GM21367 (cell line): ENCODE measurements around the gene BCAR3.

Source experiments
- ATAC-seq: cut with Tn5 transposase; IDR thresholded peaks from one replicate; pipeline ENCODE4 v1.9.1; 2021; ENCODE audit not compliant: unreplicated experiment

The BCAR3 gene

GRCh38 chr1:93578911-93579825 is 102.5 kb downstream of the BCAR3 start:
- ATAC-seq: no peak

- ATAC-seq: no peak
Observed at GRCh38 chr1:93578433-93578830, 103.2 kb downstream of the BCAR3 start.

GRCh38 chr1:93577536-93578432 is 103.9 kb downstream of the BCAR3 start:
- no peak for ATAC-seq

GRCh38 chr1:93576746-93577145 is 104.9 kb downstream of the BCAR3 start:
- ATAC-seq: no peak

- no peak for ATAC-seq
Observed at GRCh38 chr1:93576346-93576745, 105.3 kb downstream of the BCAR3 start.

- no peak for ATAC-seq
Observed at GRCh38 chr1:93575621-93576284, 105.9 kb downstream of the BCAR3 start.

- ATAC-seq: no peak
Observed at GRCh38 chr1:93574991-93575390, 106.6 kb downstream of the BCAR3 start.

GRCh38 chr1:93574511-93574910 is 107.1 kb downstream of the BCAR3 start:
- ATAC-seq: no peak

GRCh38 chr1:93573940-93574469 is 107.6 kb downstream of the BCAR3 start:
- no peak for ATAC-seq

- ATAC-seq: no peak
Observed at GRCh38 chr1:93571623-93572310, 109.9 kb downstream of the BCAR3 start.

GRCh38 chr1:93569489-93569888 is 112.1 kb downstream of the BCAR3 start:
- ATAC-seq: no peak

- ATAC-seq: no peak
Observed at GRCh38 chr1:93567255-93567918, 114.2 kb downstream of the BCAR3 start.

- no peak for ATAC-seq
Observed at GRCh38 chr1:93566227-93566626, 115.4 kb downstream of the BCAR3 start.

- ATAC-seq: no peak
Observed at GRCh38 chr1:93565496-93566206, 116.0 kb downstream of the BCAR3 start.

GRCh38 chr1:93559695-93560094 is 121.9 kb downstream of the BCAR3 start:
- no peak for ATAC-seq

GRCh38 chr1:93559045-93559444 is 122.6 kb downstream of the BCAR3 start:
- no peak for ATAC-seq

- no peak for ATAC-seq
Observed at GRCh38 chr1:93556291-93556690, 125.3 kb downstream of the BCAR3 start.

- no peak for ATAC-seq
Observed at GRCh38 chr1:93554883-93555872, 126.5 kb downstream of the BCAR3 start.
